Neuronal stem cell (in vitro differentiated cells): ENCODE measurements around the gene ORC4.

ENCODE experiments used
- DNase-seq: peaks from one replicate; pipeline ENCODE4 v3.0.0-alpha.2; 2013; ENCODE audit warnings: low spot score
- H2AFZ ChIP-seq: one replicate; pipeline ENCODE4 v1.6.1; 2013; ENCODE audit warnings: mild to moderate bottlenecking, low read length, inconsistent platforms
- H2AK5ac ChIP-seq: 2 replicates; pipeline ENCODE4 v1.6.1; 2013; ENCODE audit warnings: low read depth, mild to moderate bottlenecking, inconsistent platforms, low read length, moderate library complexity, mixed read lengths
- H2BK120ac ChIP-seq: 2 replicates; pipeline ENCODE4 v1.6.1; 2013; ENCODE audit warnings: low read depth, mild to moderate bottlenecking, inconsistent platforms, low read length, moderate library complexity, mixed read lengths
- H2BK12ac ChIP-seq: one replicate; pipeline ENCODE4 v1.6.1; 2013; ENCODE audit warnings: low read length, inconsistent platforms
- H2BK15ac ChIP-seq: 2 replicates; pipeline ENCODE4 v1.6.1; 2013; ENCODE audit warnings: mild to moderate bottlenecking, low read length, inconsistent platforms, mixed read lengths
- H2BK5ac ChIP-seq: one replicate; pipeline ENCODE4 v1.6.1; 2013; ENCODE audit warnings: inconsistent platforms, mild to moderate bottlenecking, low read length, moderate library complexity
- H3K14ac ChIP-seq: one replicate; pipeline ENCODE4 v1.6.1; 2013; ENCODE audit warnings: low read length, inconsistent platforms
- H3K18ac ChIP-seq: 2 replicates; pipeline ENCODE4 v1.6.1; 2013; ENCODE audit warnings: low read length, inconsistent platforms
- H3K23ac ChIP-seq: 2 replicates; pipeline ENCODE4 v1.6.1; 2013; ENCODE audit warnings: low read depth, mild to moderate bottlenecking, mixed read lengths, low read length, inconsistent platforms; ENCODE audit not compliant: poor library complexity
- H3K27ac ChIP-seq: replicated peaks from 3 replicates; pipeline ENCODE4 v1.5.1; 2013; ENCODE audit warnings: low read length, inconsistent platforms
- H3K27me3 ChIP-seq, 3 experiments: 2 replicates each; pipeline ENCODE4 v1.6.1; 2013; ENCODE audit warnings: low read length in 3 of 3, mild to moderate bottlenecking in 2 of 3, inconsistent platforms in 1 of 3, low read depth in 1 of 3, mixed read lengths in 1 of 3, moderate library complexity in 1 of 3; ENCODE audit not compliant: control insufficient read depth in 3 of 3, insufficient read depth in 3 of 3
- H3K36me3 ChIP-seq, 2 donors: replicated peaks in 1 of 2; 2 replicates each; pipeline ENCODE4 v1.6.1; 2013; ENCODE audit warnings: low read length in 2 of 2; ENCODE audit not compliant: control insufficient read depth in 2 of 2, insufficient read depth in 2 of 2
- H3K4ac ChIP-seq: 2 replicates; pipeline ENCODE4 v1.6.1; 2013; ENCODE audit warnings: inconsistent platforms, mild to moderate bottlenecking, low read length, moderate library complexity
- H3K4me1 ChIP-seq, 2 donors: 1 replicate in 1 of 2; 2 replicates in 1 of 2; pipeline ENCODE4 v1.6.1; 2013; ENCODE audit warnings: low read length in 2 of 2, low read depth in 1 of 2; ENCODE audit not compliant: control insufficient read depth in 2 of 2, insufficient read depth in 1 of 2
- H3K4me2 ChIP-seq: one replicate; pipeline ENCODE4 v1.6.1; 2013; ENCODE audit warnings: mild to moderate bottlenecking, low read length, inconsistent platforms; ENCODE audit not compliant: insufficient read depth, poor library complexity, severe bottlenecking
- H3K4me3 ChIP-seq, 2 donors: 2 replicates each; pipeline ENCODE4 v1.5.1; 2013; ENCODE audit warnings: low read length in 2 of 2, mild to moderate bottlenecking in 2 of 2, inconsistent platforms in 1 of 2, moderate library complexity in 1 of 2
- H3K79me1 ChIP-seq: one replicate; pipeline ENCODE4 v1.6.1; 2013; ENCODE audit warnings: low read depth, mild to moderate bottlenecking, inconsistent platforms, low read length, moderate library complexity
- H3K9ac ChIP-seq: one replicate; pipeline ENCODE4 v1.6.1; 2013; ENCODE audit warnings: mild to moderate bottlenecking, low read depth, low read length, inconsistent platforms; ENCODE audit not compliant: poor library complexity
- H3K9me3 ChIP-seq, 2 donors: replicated peaks in 1 of 2; 2 replicates each; pipeline versions ENCODE3 to v1.6.1; 2013; ENCODE audit warnings: low read length in 2 of 2, mild to moderate bottlenecking in 2 of 2, inconsistent platforms in 1 of 2, low read depth in 1 of 2, mixed read lengths in 1 of 2, moderate library complexity in 1 of 2; ENCODE audit not compliant: control insufficient read depth in 2 of 2, insufficient read depth in 1 of 2
- H4K8ac ChIP-seq: one replicate; pipeline ENCODE4 v1.6.1; 2013; ENCODE audit warnings: low read depth, mild to moderate bottlenecking, inconsistent platforms, low read length, moderate library complexity
- H4K91ac ChIP-seq: one replicate; pipeline ENCODE4 v1.6.1; 2013; ENCODE audit warnings: low read length, low read depth, mild to moderate bottlenecking, inconsistent platforms; ENCODE audit not compliant: poor library complexity
- WGBS, 2 donors: extraction: QIAGEN DNeasy Blood & Tissue Kit; methylation state at CpG; one replicate each; pipeline ENCODE4 v1.1.7; 2013; ENCODE audit warnings: missing lambda C conversion rate in 2 of 2, mixed read lengths in 1 of 2; ENCODE audit not compliant: insufficient read length in 2 of 2, insufficient replicate concordance in 1 of 2; ENCODE audit errors: extremely low coverage in 2 of 2; 5-methylcytosine and 5-hydroxymethylcytosine counted together

ORC4 gene

DNA sequence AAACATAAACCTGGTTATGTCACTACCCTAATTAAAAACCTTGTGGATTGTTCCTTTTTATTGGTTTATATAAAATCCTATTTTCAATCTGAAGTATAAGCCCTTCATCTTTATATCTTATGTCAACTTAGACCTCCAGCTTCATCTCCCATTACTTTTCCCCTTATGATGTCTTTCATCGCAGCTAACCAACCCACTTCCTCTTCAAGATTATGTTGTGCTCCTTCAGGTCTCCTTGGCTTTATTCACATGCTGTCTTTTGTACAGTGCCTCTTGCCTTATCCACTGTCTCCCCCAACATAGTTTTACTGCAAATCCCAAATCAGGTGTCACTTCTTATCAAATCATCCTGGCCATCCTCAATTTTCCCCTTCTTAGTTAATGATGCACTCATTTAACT lies 26.3 kb upstream of the ORC4 start:
- no peak overlapping the region for H3K23ac ChIP-seq
- no peak overlapping the region for H3K14ac ChIP-seq
- H4K91ac ChIP-seq = no peak overlapping the region
- H3K27me3 ChIP-seq = no peaks in the 10 kb centered on the region
- no peak overlapping the region for H2BK12ac ChIP-seq
- no peak for DNase-seq
- H3K79me1 ChIP-seq = no peaks in the 10 kb centered on the region
- H3K4me2 ChIP-seq = no peak overlapping the region
- WGBS, 2 donors = no CpG with 5 or more reads among the region's 1 CpG
- no peaks in the 10 kb centered on the region for H3K9me3 ChIP-seq
- H3K9ac ChIP-seq = no peak overlapping the region
- no peaks in the 10 kb centered on the region for H3K4me1 ChIP-seq
- H2BK5ac ChIP-seq = no peak overlapping the region
- no peak overlapping the region for H3K4ac ChIP-seq
- no peak overlapping the region for H3K4me3 ChIP-seq
- H2AK5ac ChIP-seq = no peak overlapping the region
- H2AFZ ChIP-seq = no peak overlapping the region
- no peak overlapping the region for H2BK15ac ChIP-seq
- no peak overlapping the region for H3K18ac ChIP-seq
- H2BK120ac ChIP-seq = no peak overlapping the region
- no peak overlapping the region for H4K8ac ChIP-seq
- no peak overlapping the region for H3K27ac ChIP-seq
- H3K36me3 ChIP-seq = peaks cover 0 to 2% of the 10 kb centered on the region in 2 donors

- no peak overlapping the region for H3K14ac ChIP-seq
- H3K27ac ChIP-seq = no peak overlapping the region
- H3K9me3 ChIP-seq = no peaks in the 10 kb centered on the region
- no peaks in the 10 kb centered on the region for H3K4me1 ChIP-seq
- H3K18ac ChIP-seq = no peak overlapping the region
- no peak overlapping the region for H3K4me3 ChIP-seq
- no peak overlapping the region for H3K4ac ChIP-seq
- no peak overlapping the region for H3K23ac ChIP-seq
- H2AK5ac ChIP-seq = no peak overlapping the region
- no peak overlapping the region for H2BK15ac ChIP-seq
- no peak for DNase-seq
- H2BK12ac ChIP-seq = no peak overlapping the region
- no peaks in the 10 kb centered on the region for H3K27me3 ChIP-seq
- H2AFZ ChIP-seq = no peak overlapping the region
- H3K9ac ChIP-seq = no peak overlapping the region
- no peak overlapping the region for H2BK5ac ChIP-seq
- no peak overlapping the region for H3K4me2 ChIP-seq
- H3K36me3 ChIP-seq = peaks cover 0 to 10% of the 10 kb centered on the region in 2 donors
- H3K79me1 ChIP-seq = no peaks in the 10 kb centered on the region
- no peak overlapping the region for H4K8ac ChIP-seq
- WGBS, 2 donors = no CpG with 5 or more reads among the region's 2 CpGs
- H2BK120ac ChIP-seq = no peak overlapping the region
- H4K91ac ChIP-seq = no peak overlapping the region
Measured at GRCh38 chr2:148044322-148044721, 23.8 kb upstream of the ORC4 start.

- H3K9ac ChIP-seq = no peak overlapping the region
- H2AFZ ChIP-seq = no peak overlapping the region
- no peaks in the 10 kb centered on the region for H3K79me1 ChIP-seq
- no peak overlapping the region for H3K4ac ChIP-seq
- no peak overlapping the region for H3K18ac ChIP-seq
- H2AK5ac ChIP-seq = no peak overlapping the region
- no peak overlapping the region for H3K27ac ChIP-seq
- no peak overlapping the region for H2BK15ac ChIP-seq
- H3K23ac ChIP-seq = no peak overlapping the region
- no peak for DNase-seq
- no peak overlapping the region for H3K14ac ChIP-seq
- no peak overlapping the region for H3K4me2 ChIP-seq
- no peaks in the 10 kb centered on the region for H3K9me3 ChIP-seq
- no peaks in the 10 kb centered on the region for H3K27me3 ChIP-seq
- no peaks in the 10 kb centered on the region for H3K4me1 ChIP-seq
- no peak overlapping the region for H2BK5ac ChIP-seq
- H2BK12ac ChIP-seq = no peak overlapping the region
- no CpG with 5 or more reads among the region's 2 CpGs for WGBS, 2 donors
- H2BK120ac ChIP-seq = no peak overlapping the region
- no peak overlapping the region for H4K91ac ChIP-seq
- no peak overlapping the region for H4K8ac ChIP-seq
- H3K36me3 ChIP-seq = peaks cover 0 to 10% of the 10 kb centered on the region in 2 donors
- no peak overlapping the region for H3K4me3 ChIP-seq
Measured at GRCh38 chr2:148042219-148042618, 21.7 kb upstream of the ORC4 start.

DNA sequence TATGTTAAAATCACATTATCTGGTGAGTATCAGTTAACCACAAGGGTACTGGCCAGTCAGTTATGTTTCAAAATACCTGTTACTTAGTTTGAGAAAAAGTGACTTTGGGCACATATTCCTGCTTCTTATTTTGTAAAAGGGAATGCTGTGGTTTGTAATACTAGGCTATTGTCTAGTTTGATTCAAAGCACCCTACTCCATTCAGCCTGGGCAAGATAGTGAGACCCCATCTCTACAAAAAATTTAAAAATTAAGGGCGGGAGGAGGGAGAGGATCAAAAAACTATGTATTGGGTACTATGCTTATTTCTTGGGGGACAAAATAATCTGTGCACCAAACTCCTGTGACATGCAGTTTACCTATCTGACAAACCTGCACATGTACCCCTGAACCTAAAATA lies 19.2 kb upstream of the ORC4 start:
- Histone ChIP-seq H3K27ac (no peak overlapping the region), H3K4me3 (no peak overlapping the region), H2BK120ac (no peak overlapping the region), H3K4ac (no peak overlapping the region), H2BK15ac (no peak overlapping the region), H2BK12ac (no peak overlapping the region), H4K91ac (no peak overlapping the region), H3K79me1 (no peaks in the 10 kb centered on the region), H2BK5ac (no peak overlapping the region), H3K4me2 (no peak overlapping the region), H3K27me3 (no peaks in the 10 kb centered on the region), H2AK5ac (no peak overlapping the region), H4K8ac (no peak overlapping the region), H3K14ac (no peak overlapping the region), H3K9me3 (no peaks in the 10 kb centered on the region), H3K36me3 (peaks cover 0 to 10% of the 10 kb centered on the region in 2 donors), H2AFZ (no peak overlapping the region), H3K23ac (no peak overlapping the region), H3K4me1 (no peaks in the 10 kb centered on the region), H3K18ac (no peak overlapping the region), H3K9ac (no peak overlapping the region)
- no CpG with 5 or more reads among the region's 1 CpG for WGBS, 2 donors
- no peak for DNase-seq
